Activated CD8-positive, alpha-beta T cell treated with anti-CD3 and anti-CD28 coated beads, Interleukin-2, amount 10 ng/mL, durations not matched to agents 7 days and 5 days (primary cell): ENCODE results near the gene THSD7B. TPM values are rescaled to one million over a fixed set of nuclear protein-coding genes. Genes with fewer than 3 reads are reported as not detected.

Source experiments
- ATAC-seq: fragments of 150-1000 bp; cut with Tn5 transposase; one replicate; pipeline ENCODE4 v1.10.0; 2021; ENCODE audit warnings: moderate library complexity
- CTCF ChIA-PET: fragments of 350-600 bp; sonication (Branson Sonifier 250); formaldehyde crosslinking; loops from one replicate; lab custom pipeline; 2021; ENCODE audit warnings: antibody characterized with exemption; lab: Charles Lee
- POLR2A ChIA-PET: fragments of 350-600 bp; sonication (Branson Sonifier 250); formaldehyde crosslinking; loops from one replicate; lab custom pipeline; 2021; ENCODE audit warnings: antibody characterized with exemption; lab: Charles Lee
- DNase-seq: peaks from one replicate; pipeline ENCODE4 v3.0.0-alpha.2; 2020
- H3K27ac Mint-ChIP-seq: one replicate; pipeline ENCODE4 v1.8.0; 2021; ENCODE audit warnings: mild to moderate bottlenecking, mixed read lengths
- H3K27me3 Mint-ChIP-seq: one replicate; pipeline ENCODE4 v1.8.0; 2021; ENCODE audit warnings: low read depth, mixed read lengths
- H3K36me3 Mint-ChIP-seq: one replicate; pipeline ENCODE4 v1.8.0; 2021; ENCODE audit warnings: low read depth, mixed read lengths
- H3K4me1 Mint-ChIP-seq: one replicate; pipeline ENCODE4 v1.8.0; 2021; ENCODE audit warnings: low read depth, mixed read lengths
- H3K4me3 Mint-ChIP-seq: one replicate; pipeline ENCODE4 v1.8.0; 2021; ENCODE audit warnings: mild to moderate bottlenecking, mixed read lengths
- H3K9me3 Mint-ChIP-seq: one replicate; pipeline ENCODE4 v1.8.0; 2022; ENCODE audit warnings: mixed read lengths; ENCODE audit not compliant: insufficient read depth
- total RNA-seq, 2 experiments: library from RNA; stranded (reverse); gene quantifications; one replicate each; pipeline ENCODE4 v1.2.3, GENCODE V29; 2021

THSD7B gene
- total RNA-seq, 2 experiments from 2014 or later, result not detected

GRCh38 chr2:137252934-137253333, 487.6 kb downstream of the THSD7B start:
- Mint-ChIP-seq H3K27ac (no peak overlapping the region), H3K27me3 (no peaks in the 10 kb centered on the region), H3K4me1 (no peaks in the 10 kb centered on the region), H3K36me3 (no peaks in the 10 kb centered on the region), H3K9me3 (no peaks in the 10 kb centered on the region), H3K4me3 (no peak overlapping the region)
- DNase-seq (no peak), ATAC-seq (no peak)
- ChIA-PET POLR2A (no interaction called here), CTCF (no interaction called here)

GRCh38 chr2:137254052-137254451, 488.7 kb downstream of the THSD7B start:
- no peak overlapping the region for H3K4me3 Mint-ChIP-seq
- ATAC-seq (no peak), DNase-seq (no peak)
- ChIA-PET CTCF (interaction anchor here (0.6 kb wide), 1 partner anchor 255 kb away, joined by 3 read pairs; no protein-coding TSS in a partner anchor), POLR2A (no interaction called here)
- no peaks in the 10 kb centered on the region for H3K9me3 Mint-ChIP-seq
- H3K36me3 Mint-ChIP-seq, result no peaks in the 10 kb centered on the region
- no peaks in the 10 kb centered on the region for H3K4me1 Mint-ChIP-seq
- no peaks in the 10 kb centered on the region for H3K27me3 Mint-ChIP-seq
- no peak overlapping the region for H3K27ac Mint-ChIP-seq

- Mint-ChIP-seq H3K4me3 (no peak overlapping the region), H3K27me3 (no peaks in the 10 kb centered on the region), H3K27ac (no peak overlapping the region), H3K4me1 (no peaks in the 10 kb centered on the region), H3K36me3 (no peaks in the 10 kb centered on the region), H3K9me3 (no peaks in the 10 kb centered on the region)
- POLR2A ChIA-PET, result no interaction called here
- no peak for DNase-seq
- CTCF ChIA-PET, result no interaction called here
- no peak for ATAC-seq
Measured at GRCh38 chr2:137255345-137255744, 490.0 kb downstream of the THSD7B start.

GRCh38 chr2:137255990-137256389, 490.6 kb downstream of the THSD7B start:
- Mint-ChIP-seq H3K36me3 (no peaks in the 10 kb centered on the region), H3K4me3 (no peak overlapping the region)
- POLR2A ChIA-PET, result no interaction called here

GRCh38 chr2:137261881-137262585, 496.7 kb downstream of the THSD7B start:
- no peaks in the 10 kb centered on the region for H3K9me3 Mint-ChIP-seq
- ATAC-seq, result no peak
- CTCF ChIA-PET, result no interaction called here

More at GRCh38 chr2:137255990-137256389, 490.6 kb downstream of the THSD7B start:
- H3K9me3 Mint-ChIP-seq, result no peaks in the 10 kb centered on the region
- H3K4me1 Mint-ChIP-seq, result no peaks in the 10 kb centered on the region
- no peaks in the 10 kb centered on the region for H3K27me3 Mint-ChIP-seq
- DNase-seq, result no peak
- CTCF ChIA-PET, result no interaction called here
- ATAC-seq, result no peak
- H3K27ac Mint-ChIP-seq, result no peak overlapping the region

GRCh38 chr2:137262594-137262993, 497.2 kb downstream of the THSD7B start:
- no peak for DNase-seq
- Mint-ChIP-seq H3K9me3 (no peaks in the 10 kb centered on the region), H3K27me3 (no peaks in the 10 kb centered on the region), H3K4me1 (no peaks in the 10 kb centered on the region), H3K27ac (no peak overlapping the region), H3K4me3 (no peak overlapping the region), H3K36me3 (no peaks in the 10 kb centered on the region)
- ChIA-PET CTCF (no interaction called here), POLR2A (no interaction called here)
- no peak for ATAC-seq

More at GRCh38 chr2:137261881-137262585, 496.7 kb downstream of the THSD7B start:
- Mint-ChIP-seq H3K4me1 (no peaks in the 10 kb centered on the region), H3K4me3 (no peak overlapping the region), H3K36me3 (no peaks in the 10 kb centered on the region), H3K27ac (no peak overlapping the region), H3K27me3 (no peaks in the 10 kb centered on the region)
- no peak for DNase-seq
- POLR2A ChIA-PET, result no interaction called here

GRCh38 chr2:137287913-137288639, 522.7 kb downstream of the THSD7B start:
- Mint-ChIP-seq H3K27me3 (no peaks in the 10 kb centered on the region), H3K27ac (no peak overlapping the region), H3K4me1 (no peaks in the 10 kb centered on the region), H3K4me3 (no peak overlapping the region), H3K9me3 (no peaks in the 10 kb centered on the region), H3K36me3 (no peaks in the 10 kb centered on the region)
- ChIA-PET CTCF (no interaction called here), POLR2A (no interaction called here)
- DNase-seq, result no peak
- ATAC-seq, result no peak

- Mint-ChIP-seq H3K4me3 (no peak overlapping the region), H3K4me1 (no peaks in the 10 kb centered on the region), H3K27ac (no peak overlapping the region), H3K36me3 (no peaks in the 10 kb centered on the region), H3K9me3 (no peaks in the 10 kb centered on the region), H3K27me3 (no peaks in the 10 kb centered on the region)
- ATAC-seq, result no peak
- no peak for DNase-seq
- CTCF ChIA-PET, result no interaction called here
- POLR2A ChIA-PET, result no interaction called here
Measured at GRCh38 chr2:137291836-137292570, 526.7 kb downstream of the THSD7B start.

- Mint-ChIP-seq H3K27me3 (no peaks in the 10 kb centered on the region), H3K4me3 (no peak overlapping the region), H3K36me3 (no peaks in the 10 kb centered on the region), H3K4me1 (no peaks in the 10 kb centered on the region), H3K27ac (no peak overlapping the region), H3K9me3 (no peaks in the 10 kb centered on the region)
- DNase-seq (no peak), ATAC-seq (no peak)
- ChIA-PET CTCF (no interaction called here), POLR2A (no interaction called here)
Measured at GRCh38 chr2:137298377-137298776, 533.0 kb downstream of the THSD7B start.

GRCh38 chr2:137300987-137301386, 535.6 kb downstream of the THSD7B start:
- Mint-ChIP-seq H3K9me3 (no peaks in the 10 kb centered on the region), H3K4me3 (no peak overlapping the region), H3K36me3 (no peaks in the 10 kb centered on the region), H3K4me1 (no peaks in the 10 kb centered on the region), H3K27ac (no peak overlapping the region), H3K27me3 (no peaks in the 10 kb centered on the region)
- ATAC-seq (no peak), DNase-seq (no peak)
- ChIA-PET POLR2A (no interaction called here), CTCF (no interaction called here)

GRCh38 chr2:137302957-137303356, 537.6 kb downstream of the THSD7B start:
- no peak overlapping the region for H3K27ac Mint-ChIP-seq
- H3K27me3 Mint-ChIP-seq, result no peaks in the 10 kb centered on the region
- CTCF ChIA-PET, result no interaction called here
- H3K9me3 Mint-ChIP-seq, result no peaks in the 10 kb centered on the region
- POLR2A ChIA-PET, result no interaction called here
- no peak for ATAC-seq
- no peak for DNase-seq
- no peak overlapping the region for H3K4me3 Mint-ChIP-seq
- H3K36me3 Mint-ChIP-seq, result no peaks in the 10 kb centered on the region
- H3K4me1 Mint-ChIP-seq, result no peaks in the 10 kb centered on the region

GRCh38 chr2:137316075-137316474, 550.7 kb downstream of the THSD7B start:
- no peak for DNase-seq
- no peaks in the 10 kb centered on the region for H3K9me3 Mint-ChIP-seq
- ChIA-PET CTCF (no interaction called here), POLR2A (no interaction called here)
- no peak overlapping the region for H3K4me3 Mint-ChIP-seq
- H3K4me1 Mint-ChIP-seq, result no peaks in the 10 kb centered on the region
- no peak overlapping the region for H3K27ac Mint-ChIP-seq
- no peaks in the 10 kb centered on the region for H3K36me3 Mint-ChIP-seq
- no peak for ATAC-seq
- no peaks in the 10 kb centered on the region for H3K27me3 Mint-ChIP-seq
